Activated T-cell treated with anti-CD3 and anti-CD28 coated beads for 1 hour (primary cell): Measurements from ENCODE around the gene OPA1.

Experiments
- DNase-seq: peaks from one replicate; pipeline ENCODE4 v3.0.0-alpha.2; 2020; ENCODE audit warnings: low read depth

The OPA1 gene, protein sequence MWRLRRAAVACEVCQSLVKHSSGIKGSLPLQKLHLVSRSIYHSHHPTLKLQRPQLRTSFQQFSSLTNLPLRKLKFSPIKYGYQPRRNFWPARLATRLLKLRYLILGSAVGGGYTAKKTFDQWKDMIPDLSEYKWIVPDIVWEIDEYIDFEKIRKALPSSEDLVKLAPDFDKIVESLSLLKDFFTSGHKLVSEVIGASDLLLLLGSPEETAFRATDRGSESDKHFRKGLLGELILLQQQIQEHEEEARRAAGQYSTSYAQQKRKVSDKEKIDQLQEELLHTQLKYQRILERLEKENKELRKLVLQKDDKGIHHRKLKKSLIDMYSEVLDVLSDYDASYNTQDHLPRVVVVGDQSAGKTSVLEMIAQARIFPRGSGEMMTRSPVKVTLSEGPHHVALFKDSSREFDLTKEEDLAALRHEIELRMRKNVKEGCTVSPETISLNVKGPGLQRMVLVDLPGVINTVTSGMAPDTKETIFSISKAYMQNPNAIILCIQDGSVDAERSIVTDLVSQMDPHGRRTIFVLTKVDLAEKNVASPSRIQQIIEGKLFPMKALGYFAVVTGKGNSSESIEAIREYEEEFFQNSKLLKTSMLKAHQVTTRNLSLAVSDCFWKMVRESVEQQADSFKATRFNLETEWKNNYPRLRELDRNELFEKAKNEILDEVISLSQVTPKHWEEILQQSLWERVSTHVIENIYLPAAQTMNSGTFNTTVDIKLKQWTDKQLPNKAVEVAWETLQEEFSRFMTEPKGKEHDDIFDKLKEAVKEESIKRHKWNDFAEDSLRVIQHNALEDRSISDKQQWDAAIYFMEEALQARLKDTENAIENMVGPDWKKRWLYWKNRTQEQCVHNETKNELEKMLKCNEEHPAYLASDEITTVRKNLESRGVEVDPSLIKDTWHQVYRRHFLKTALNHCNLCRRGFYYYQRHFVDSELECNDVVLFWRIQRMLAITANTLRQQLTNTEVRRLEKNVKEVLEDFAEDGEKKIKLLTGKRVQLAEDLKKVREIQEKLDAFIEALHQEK

DNA sequence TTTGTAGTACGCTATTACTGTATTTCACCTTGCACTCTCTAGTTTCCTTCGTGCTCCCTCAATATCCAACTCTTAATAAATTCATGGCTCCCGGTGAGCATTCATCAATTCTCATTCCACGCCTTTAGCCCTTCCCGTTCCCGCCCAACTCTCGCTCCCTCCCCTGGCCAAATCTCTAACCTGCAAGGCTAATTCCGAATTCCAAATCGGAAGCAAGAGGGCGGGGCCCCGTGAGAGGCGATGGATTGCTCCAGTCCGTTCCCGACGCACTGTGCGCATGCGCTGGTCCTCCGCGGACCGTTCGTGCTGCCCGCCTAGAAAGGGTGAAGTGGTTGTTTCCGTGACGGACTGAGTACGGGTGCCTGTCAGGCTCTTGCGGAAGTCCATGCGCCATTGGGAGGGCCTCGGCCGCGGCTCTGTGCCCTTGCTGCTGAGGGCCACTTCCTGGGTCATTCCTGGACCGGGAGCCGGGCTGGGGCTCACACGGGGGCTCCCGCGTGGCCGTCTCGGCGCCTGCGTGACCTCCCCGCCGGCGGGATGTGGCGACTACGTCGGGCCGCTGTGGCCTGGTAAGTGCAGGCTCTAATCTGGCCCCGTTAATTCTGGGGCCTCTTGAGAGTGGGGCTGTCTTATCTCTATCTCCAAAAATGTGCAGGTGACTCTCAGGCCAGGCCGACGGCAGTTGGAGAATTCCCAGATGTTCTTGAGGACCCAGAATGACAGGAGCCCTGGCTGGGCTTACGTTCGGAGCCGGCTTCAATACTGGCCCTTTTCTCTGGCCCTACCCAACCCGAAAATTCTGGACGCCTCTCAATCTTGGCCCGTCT is at the start of gene OPA1:
Gene OPA1, plus strand, starts transcription at position 368 of the 827 bp plus-strand sequence. Its CDS starts 170 bp downstream, at position 538.
- peak; percentile 80 for DNase-seq

DNA sequence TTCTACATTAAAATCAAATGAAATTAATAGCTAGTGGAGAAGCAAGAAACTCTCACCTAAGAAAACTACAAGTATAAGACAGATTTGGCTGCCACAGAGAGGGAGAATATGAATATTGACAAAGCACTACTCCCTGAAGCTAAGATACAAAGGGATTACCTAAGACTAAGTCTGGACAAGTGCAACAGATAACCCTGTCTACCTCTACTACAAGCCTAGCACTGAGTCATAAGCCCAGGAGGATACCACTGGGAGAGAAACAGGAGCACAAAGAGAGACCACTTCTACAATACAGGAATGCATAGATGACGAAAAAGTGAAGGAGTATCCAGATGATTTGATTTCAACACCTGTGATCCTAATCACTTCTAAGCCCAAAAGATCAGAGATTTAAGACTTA is 48.7 kb upstream of the OPA1 start:
- no peak for DNase-seq

DNA sequence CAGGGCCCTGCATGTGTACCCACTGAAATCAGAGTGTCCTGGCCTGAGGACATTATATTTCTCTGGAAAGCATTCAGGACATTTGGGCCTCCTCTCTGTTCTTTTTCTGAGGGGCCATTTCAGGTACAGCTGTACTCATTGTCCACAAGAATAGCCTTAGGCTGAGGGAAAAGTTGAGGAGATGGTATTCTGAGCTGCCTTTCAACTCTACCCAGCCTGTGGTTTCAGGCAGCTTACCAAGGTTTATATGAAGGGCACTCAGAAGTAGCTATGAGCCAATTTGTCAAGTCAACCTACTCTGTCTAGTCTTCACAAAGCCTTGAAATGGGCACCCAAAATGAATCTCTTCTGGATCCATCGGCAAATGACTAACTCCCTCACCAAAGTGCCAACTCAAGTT is 47.7 kb upstream of the OPA1 start:
- no peak for DNase-seq

DNA sequence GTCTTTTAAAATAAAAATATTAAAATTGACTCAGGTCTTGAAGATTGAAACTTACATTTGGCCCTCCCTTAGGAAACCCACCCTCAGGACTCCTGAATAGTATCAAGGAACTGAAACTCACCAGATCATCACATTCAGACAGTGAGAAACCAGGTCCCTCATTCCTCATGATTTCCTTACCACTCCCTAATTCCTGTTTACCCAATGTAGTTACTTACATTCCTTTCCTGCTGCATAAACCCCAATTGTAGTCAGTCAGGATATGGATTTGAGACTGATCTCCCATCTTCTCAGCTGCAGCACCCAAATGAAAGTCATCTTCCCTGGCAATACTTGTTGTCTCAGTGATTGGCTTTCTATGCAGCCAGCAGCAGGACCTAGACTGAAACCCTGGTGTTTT is 46.9 kb upstream of the OPA1 start:
- DNase-seq: no peak

DNA sequence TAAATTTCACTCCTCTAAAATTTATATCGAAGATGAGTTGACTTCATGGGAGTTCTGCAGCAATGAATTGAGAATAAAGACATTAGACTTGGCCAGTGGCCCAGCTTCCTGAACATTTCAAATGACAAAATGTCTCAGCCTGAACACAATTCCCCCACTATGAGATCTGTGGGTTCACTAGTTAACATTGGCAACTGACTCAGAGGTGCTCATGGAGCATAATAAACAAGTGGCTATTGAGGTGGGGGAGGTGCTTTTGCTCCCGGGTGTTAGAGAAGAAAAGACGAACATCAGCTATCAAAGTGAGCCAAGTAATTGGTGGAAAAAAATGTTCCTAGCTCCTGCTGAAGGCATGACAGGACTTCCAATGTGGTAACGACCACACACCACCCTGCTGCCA is 44.6 kb upstream of the OPA1 start:
- DNase-seq: no peak

DNA sequence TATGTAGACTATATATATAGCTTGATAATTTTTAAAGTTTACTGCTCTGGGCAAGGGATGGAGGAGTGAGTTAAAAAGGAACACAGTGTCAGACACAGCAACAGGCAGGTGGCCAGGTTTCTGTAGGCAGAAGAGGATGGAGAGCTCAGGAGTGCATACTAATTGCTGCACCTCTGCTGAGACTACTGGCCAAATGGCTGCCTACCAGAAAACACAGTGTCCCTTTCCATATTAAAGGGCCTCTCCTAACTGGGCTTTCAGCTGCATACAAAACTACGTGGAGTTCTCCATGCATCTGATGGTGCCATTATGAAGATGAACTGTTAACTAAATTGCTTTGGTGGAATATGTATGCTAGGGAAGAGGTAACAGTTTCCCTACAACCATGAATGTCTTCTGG is 40.1 kb upstream of the OPA1 start:
- no peak for DNase-seq

DNA sequence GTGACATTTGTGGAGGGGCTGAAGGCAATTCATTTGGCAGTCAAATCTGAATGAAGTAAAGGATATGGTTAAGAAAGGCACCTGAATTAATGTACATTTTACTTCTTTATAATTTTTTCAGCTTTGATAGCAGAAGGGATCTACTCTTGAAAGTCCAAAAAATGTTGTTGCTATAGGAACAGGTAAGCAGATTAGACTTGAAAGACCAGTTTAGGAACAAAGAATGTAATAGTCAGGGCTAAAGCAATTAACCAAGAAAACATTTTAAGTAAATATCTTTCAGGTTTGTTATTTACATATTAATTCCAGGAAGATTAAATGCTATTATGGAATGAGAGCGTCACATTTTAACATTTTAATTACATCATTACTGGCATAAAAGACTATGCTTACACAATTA is 39.4 kb upstream of the OPA1 start:
- no peak for DNase-seq

DNA sequence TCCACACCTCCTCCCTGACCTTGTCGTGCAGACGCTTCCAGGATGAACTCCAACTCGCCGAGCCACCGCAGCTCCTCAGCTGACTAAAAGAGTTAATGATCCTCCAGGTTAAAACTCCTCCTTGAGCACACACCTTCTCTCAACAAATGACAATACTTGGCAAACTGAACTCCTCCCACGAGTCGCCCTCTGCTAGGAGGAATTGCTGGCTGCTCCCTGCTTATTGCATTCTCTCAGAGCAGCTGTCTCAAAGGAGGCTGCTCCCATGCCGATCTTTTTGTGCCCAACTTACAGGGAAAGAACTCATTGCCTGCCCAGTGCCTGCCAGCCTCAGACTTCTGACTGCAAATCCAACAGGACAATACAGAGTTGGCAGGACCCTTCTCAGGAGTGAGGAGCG is 38.2 kb upstream of the OPA1 start, which contains the start of gene ATP13A4:
Gene ATP13A4, minus strand, starts transcription at position 85 of the 400 bp plus-strand sequence. CDS start 96 bp downstream, outside the sequence.
- no peak for DNase-seq

DNA sequence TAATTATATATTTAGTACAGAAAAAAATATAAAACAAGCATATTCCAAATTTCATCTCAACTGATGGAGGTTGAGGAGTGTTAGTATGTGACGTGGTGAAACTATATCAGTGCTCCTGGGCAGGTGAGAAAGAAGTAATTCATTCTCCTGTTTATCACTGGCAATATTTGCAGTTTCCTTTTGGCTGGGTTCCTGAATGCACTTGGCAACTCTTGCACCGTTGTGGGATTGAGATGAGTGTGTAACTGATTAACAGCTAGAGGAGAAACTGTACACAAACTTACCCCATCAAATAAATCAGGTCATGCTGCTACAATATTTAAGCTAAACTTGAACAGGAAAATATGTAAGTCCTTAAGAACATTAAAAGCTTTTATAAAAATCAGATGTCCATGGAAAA is 36.2 kb upstream of the OPA1 start:
- no peak for DNase-seq

DNA sequence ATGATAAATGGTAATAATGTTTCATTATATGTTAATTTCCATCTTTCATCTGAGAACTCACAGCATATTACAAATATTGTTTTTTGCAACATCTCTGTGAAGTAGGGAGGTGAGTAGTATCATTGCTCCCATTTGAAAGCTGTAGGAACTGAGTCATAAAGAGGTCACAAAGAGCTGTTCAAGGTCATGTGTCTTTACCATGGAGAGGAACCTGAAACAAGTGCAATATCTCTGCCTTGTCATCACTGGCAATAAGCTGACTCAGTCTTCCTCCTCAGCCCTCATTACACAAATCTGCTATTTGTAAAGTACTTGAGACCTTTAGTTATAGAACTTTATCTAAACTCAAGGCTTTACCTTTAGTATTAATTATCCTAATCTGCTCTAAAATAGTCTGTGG is 33.9 kb upstream of the OPA1 start:
- no peak for DNase-seq

DNA sequence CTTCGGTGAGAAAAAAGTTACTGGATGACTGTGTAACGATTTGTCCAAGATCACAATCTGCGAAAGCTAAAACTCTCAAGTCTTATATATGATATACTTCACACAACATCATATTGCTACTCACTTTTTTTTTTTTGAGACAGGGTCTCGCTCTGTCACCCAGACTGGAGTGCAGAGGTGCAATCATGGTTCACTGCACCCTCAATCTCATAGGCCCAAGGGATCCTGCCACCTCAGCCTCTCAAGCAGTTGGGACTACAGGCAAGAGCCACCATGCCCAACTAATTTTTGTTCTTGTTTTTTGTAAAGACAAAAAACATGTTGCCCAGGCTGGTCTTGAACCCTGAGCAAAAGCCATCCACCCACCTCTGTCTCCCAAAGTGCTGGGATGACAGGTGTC is 32.9 kb upstream of the OPA1 start:
- no peak for DNase-seq

DNA sequence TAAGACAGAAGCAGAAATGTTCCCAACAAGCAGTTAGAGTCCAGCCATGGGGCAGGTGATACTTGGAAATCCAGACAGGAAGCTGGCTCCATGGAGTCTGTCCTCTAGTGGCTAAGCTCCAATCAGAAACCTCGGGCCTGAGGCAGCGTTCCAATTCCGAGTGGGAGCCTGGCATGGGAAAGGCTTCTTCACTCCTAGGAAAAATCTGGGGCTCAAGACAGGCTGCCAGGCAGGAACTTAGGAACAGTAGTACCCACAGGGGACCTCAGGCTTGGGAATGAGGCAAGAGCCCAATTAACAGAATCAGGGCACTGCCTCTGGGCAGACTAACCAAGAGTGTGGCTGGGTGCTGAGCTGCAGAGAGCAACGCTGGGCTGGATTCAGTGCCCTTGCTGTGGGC is 32.1 kb upstream of the OPA1 start:
- no peak for DNase-seq

DNA sequence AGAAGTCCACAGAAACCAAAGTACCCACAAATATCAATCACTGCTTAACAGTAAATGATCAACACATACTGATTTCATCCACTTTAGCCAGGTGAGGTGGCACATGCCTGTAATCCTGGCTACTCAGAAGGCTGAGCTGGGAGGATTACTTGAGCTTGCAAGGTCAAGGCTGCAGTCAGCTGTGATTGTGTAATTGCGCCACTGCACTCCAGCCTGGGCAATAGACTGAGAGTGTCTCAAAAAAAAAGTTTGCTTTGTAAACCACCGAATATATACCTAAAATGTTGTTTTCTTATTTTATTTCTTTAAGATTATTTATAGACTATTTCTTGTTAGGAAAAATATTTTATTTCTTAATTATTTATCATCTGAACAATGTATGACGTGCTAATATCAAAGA is 29.6 kb upstream of the OPA1 start:
- no peak for DNase-seq

DNA sequence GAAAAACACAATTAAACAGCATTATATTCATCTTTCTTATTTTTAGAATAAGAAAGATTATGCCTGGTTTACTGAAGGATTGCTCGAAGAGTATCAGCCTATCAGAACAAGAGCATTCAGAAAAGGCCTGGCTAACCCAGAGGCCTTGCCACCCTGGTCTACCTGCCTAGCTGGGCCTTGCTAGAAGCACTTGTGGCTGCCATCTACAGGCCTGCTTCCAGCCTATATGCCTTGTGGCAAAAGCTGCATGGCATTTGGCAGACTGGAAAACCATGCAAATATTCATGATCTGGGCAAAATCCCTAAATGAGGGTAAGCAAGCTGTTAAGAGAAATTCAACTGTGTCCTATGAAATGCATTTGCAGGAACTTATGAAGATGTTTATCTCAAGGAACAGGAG is 29.0 kb upstream of the OPA1 start:
- DNase-seq: no peak

DNA sequence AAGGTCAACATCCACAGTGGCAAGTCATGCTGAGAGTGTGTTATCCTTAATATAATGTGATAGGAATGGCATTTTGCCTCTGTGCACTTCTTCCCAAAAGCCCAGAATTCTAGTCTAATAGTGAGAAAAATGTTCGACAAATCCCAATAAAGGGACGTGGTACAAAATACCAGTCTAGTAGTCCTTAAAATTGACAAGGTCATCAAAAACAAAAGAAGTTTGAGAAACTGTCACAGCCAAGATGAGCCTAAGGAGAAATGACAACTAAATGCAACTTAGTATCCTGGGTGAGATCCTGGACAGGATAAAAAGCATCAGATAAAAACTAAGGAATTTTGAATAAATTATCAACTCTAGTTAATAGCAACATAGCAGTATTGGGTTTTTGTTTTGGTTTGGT is 23.9 kb upstream of the OPA1 start:
- no peak for DNase-seq

DNA sequence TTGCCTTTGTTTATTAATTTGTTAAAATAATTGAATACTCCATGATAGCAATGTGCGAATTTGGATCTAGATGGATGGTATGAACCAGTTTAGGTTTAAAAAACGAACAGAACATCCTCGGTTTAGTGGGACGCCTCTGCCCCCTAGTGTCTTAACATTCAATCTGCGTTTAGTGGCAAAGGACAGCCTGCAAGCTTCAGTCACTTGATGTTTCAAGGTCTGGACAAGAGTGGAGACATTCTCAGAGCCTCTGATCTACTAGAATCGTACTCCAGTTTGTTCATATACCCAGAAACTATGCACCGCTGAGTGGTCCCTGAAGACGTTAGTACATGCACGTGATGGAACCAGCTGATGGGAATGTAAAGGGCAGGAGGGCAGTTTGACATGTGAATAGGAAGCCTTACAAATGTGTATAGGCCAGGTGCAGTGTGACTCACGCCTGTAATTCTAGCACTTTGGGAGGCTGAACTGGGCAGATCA is 20.5 kb upstream of the OPA1 start:
- peak; percentile 20 for DNase-seq

DNA sequence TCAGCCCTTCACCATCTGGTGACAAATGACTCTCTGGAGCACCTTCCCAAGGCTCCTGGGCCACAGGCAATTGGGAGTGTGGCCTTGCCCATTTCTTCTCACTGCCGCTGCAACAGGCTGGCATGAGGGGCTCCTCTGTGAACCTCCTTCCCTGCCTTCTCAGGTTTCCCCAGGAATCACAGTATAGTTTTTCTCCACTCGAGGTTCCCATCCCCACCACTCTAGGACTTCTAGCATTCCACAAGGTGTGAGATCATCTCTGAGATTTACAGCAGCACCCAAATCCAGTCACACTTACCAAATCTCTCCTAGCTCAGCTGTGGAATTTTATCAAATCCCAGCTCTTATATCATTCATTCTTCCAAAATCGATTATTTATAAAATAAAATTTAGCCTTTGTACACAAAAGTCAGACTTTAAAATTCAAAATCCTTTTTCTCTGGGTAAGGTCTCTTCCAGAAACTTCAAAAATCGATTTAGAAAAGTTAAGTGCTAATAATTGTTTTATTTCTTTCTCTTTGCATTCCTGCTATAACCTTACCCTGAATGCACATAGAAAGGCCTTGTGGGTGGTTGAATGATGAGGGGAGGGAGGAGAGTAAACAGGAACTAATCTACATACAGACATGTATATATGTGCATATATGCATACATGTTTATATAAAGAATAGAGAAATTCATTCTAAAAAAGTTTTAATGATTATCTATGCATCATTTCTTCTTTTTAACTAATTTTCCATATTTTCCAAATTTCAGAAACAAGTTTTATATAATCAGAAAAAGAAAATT is 19.4 kb upstream of the OPA1 start:
- DNase-seq: no peak

DNA sequence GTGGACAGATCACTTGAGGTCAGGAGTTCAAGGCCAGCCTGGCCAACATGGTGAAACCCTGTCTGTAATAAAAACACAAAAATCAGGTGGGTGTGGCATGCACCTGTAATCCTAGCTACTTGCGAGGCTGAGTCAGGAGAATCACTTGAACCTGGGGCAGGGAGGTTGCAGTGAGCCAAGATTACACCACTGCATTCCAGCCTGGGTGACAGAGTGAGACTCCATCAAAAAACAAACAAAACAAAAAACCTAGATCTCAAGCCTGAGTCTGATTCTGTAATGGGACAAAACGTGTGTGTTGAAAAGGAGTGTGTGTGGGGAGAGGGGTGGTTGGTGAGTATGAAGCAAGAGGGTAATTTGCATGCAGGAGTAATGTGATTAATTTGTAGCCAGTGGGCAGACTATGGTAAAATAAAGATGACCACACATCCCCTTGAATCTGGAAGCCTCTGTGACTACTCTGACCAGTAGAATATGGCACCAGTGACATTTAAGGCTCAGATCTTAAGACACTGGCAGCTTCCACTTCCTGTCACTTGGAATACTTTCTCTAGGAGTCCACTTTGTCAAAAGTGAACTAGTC is 18.4 kb upstream of the OPA1 start:
- DNase-seq: no peak

DNA sequence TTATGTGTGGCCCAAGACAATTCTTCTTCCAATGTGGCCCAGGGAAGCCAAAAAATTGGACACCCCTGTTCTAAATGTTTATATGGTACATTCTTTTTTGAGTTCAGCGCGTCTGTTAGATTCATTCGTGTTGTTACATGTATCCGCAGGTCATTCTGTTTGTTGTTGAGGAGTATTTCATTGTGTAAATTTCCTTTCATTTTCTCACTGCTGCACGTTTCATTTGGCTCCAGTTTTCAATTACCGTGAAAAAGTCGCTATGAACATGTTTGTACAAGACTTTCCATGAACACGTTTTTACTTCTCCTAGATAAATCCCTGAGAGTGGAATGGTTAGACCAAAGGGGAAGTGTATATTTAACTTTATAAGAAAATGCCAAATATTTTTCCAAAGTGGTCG is 7.5 kb upstream of the OPA1 start:
- no peak for DNase-seq

DNA sequence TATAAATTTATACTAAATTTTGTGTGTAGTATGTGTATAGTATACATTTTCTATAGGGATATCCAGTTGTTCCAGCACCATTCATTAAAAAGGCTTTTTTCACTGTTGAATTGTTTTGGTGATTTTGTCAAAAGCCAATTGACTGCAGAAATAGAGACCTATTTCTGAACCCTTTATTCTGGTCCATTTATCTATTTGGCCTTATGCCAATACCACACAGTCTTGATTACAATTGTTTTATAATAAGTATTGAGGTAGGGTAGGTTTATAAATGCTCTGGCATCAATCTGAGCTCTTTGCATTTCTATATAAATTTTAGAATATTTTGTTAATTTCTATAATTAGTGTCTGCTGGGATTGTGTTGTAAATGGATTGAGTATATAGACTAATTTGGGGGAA is 6.5 kb upstream of the OPA1 start:
- DNase-seq: no peak

DNA sequence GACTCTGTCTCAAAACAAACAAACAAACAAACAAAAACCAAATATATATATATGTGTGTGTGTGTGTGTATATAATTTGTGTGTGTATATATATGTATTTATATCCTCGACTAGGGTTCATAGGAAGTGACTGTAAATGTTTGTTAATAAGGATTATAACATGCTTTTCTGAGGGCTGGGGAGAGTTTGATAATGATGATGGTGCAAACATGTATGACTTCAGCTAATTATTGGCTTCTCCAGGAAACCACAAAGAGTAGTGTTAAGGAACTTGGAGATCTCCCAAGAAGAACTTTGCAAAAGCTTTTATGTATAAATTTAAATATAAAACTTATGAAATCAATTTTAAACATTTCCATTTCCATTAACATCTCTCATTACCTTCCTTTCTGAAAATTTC is 3.9 kb upstream of the OPA1 start:
- DNase-seq: no peak
